GM19043 (cell line): Measurements from ENCODE around the gene GPR35.

Experiments
- ATAC-seq: cut with Tn5 transposase; IDR thresholded peaks from one replicate; pipeline ENCODE4 v1.9.1; 2021; ENCODE audit warnings: low read depth; ENCODE audit not compliant: unreplicated experiment

GPR35 gene

GRCh38 chr2:240624950-240625621, at the start of gene GPR35:
TSS of gene GPR35 (plus strand) at chr2:240625480. CDS start at chr2:240629953, 4,473 bp downstream.
- ATAC-seq: no peak

GRCh38 chr2:240576036-240576435, 49.2 kb upstream of the GPR35 start:
- ATAC-seq: no peak

DNA sequence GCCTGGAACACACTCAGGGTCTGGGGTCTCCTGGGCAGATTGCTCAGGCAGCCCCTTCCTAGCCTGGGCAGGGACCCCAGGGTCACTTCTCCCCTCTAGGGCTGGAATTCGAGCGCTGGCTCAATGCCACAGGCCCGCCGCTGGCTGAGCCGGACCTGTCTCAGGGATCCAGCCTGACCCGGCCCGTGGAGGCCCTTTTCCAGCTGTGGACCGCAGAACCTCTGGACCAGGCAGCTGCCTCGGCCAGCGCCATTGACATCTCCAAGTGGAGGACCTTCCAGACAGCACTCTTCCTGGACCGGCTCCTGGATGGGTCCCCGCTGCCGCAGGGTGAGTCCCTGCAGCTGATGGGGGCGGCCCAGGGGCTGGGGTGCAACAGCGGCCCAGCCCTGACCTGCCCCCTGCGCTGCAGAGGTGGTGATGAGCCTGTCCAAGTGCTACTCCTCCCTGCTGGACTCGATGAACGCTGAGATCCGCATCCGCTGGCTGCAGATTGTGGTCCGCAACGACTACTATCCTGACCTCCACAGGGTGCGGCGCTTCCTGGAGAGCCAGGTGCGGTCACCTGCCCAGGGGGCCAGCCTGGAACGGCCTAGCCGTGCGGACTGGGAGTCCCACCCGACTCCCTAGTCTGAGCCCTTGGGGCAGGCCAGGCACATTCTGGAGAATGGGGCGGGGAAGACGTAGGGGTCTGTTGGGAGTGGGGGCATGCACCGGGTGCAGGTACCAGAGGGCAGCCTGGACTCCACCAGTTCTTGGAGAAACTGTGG, 48.7 kb upstream of the GPR35 start:
- no peak for ATAC-seq

DNA sequence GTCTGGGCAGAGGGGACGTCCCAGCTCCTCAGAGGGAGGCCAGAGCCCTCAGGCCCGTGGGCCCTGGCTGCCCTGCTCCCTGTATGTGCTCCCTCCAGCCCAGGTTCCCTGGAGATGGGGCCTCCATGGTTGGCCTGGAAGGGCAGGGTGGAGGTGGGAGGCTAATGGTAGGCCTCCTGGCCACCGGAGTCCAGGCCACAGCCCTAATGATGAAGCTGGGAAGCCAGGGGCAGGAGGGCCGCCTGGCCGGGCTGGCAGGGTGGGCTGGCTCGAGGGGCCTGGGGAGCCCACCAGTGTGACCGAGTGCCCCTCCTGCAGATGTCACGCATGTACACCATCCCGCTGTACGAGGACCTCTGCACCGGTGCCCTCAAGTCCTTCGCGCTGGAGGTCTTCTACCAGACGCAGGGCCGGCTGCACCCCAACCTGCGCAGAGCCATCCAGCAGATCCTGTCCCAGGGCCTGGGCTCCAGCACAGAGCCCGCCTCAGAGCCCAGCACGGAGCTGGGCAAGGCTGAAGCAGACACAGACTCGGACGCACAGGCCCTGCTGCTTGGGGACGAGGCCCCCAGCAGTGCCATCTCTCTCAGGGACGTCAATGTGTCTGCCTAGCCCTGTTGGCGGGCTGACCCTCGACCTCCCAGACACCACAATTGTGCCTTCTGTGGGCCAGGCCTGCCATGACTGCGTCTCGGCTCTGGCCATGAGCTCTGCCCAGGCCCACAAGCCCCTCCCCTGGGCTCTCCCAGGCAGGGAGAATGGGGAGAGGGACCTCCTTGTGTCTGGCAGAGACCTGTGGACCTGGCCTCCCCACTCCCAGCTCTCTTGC, 47.8 kb upstream of the GPR35 start:
- no peak for ATAC-seq

DNA sequence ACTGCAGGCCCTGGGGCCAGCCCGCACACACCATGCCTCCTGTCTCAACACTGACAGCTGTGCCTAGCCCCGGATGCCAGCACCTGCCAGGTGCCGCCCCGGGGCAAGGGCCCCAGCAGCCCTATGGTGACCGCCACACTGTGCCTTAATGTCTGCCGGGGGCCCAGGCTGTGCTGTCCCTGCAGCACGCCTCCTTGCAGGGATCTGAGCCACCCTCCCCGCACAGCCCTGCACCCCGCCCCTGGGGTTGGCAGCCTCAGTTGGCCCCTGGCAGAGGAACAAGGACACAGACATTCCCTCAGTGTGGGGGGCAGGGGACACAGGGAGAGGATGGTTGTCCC, 47.2 kb upstream of the GPR35 start:
- ATAC-seq: no peak

GRCh38 chr2:240578488-240578887, 46.8 kb upstream of the GPR35 start:
- no peak for ATAC-seq

DNA sequence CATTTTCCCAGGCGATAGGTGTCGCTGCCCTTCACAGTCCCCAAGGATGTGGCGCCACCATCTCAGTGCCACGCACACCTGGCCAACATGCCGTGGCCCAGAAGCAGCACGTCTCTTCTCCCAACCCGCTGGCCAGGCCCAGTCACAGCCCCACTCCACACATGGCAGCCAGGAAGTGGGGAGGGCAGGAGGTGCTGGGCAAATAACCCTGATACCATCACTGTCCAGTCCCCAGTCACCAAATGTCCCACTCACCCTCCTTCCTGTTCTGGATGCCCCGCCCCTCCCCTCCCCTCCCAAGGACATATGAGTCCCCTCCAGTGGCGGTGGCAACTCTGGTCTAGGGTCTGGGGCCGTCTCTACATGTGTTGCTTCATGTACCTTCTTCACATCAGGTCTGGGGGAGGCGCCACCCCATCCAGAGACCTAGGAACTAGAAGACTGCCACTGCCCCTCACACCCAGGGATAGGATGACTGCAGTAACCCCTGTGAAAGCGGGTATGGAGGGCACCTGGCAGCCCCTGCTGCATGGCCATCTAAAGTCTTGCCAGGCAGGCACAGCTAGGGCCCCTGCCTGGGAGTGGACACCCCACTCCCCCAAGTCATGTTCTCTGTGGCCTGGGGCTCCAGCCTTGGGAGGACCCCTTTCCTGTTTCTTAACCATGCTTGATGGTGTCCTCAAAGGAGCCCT, 46.1 kb upstream of the GPR35 start:
- no peak for ATAC-seq

DNA sequence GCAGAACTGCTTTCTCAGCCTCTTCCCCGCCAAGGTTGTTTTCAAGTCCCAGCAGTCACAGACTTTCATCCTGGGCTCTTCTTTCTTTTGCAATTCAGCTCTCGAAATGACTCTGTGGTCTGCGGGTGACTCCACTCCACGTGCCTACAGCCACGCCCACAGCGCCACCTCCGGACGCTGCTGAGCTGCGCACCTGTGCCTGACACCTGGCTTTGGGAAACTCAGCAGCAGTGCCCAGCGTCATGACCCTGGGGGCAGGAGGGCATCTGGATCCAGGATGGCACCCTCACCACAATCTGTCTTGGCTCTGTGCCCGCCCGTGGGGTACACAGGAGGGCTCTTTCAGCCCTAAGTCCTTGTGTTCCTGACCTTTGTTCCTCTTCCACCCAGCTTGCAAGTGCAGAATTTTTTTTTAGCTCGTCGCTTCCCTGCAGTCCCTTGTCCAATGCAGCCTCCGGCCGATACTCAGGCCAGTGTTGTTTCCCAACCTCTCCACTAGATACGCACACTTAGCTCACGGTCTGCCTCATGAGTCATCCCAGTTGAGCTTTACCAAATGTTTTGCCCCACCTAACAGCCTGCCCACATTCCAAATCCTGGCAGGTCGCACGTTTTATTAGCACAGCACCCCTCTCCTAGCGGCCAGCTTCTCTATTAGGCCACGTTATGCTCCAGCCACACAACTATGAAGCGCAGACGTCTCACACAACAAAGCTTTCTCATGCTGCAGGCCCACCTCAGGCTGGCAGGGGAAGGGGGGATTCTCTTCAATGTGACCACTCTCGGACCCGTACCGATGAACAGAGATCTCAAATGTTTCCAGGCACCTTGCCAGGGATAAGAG, 45.3 kb upstream of the GPR35 start:
- ATAC-seq: no peak

- ATAC-seq: no peak
These were observed 43.5 kb upstream of the GPR35 start for GRCh38 chr2:240581811-240582210.

GRCh38 chr2:240582781-240583180, 42.5 kb upstream of the GPR35 start:
- ATAC-seq: no peak

DNA sequence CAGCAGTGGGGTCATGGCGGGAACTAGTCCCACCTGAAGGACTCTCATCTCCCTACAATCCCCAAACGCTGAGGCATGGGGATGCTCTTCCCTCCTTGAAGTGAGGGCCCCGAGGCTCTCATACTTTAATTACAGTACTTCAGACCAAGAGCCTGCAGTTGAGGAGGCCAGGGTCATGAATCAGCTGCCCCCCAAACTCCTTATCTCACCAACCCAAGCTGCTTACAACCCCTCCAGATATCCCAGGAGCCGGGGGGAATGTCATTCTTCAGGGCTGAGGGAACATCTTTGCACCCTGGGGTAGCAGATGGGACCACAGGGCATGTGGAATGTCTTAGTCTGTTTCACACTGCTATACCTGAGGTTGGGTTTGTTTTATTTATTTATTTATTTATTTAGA, 41.5 kb upstream of the GPR35 start:
- no peak for ATAC-seq

GRCh38 chr2:240584486-240585031, 40.7 kb upstream of the GPR35 start:
- ATAC-seq: peak; percentile 60

DNA sequence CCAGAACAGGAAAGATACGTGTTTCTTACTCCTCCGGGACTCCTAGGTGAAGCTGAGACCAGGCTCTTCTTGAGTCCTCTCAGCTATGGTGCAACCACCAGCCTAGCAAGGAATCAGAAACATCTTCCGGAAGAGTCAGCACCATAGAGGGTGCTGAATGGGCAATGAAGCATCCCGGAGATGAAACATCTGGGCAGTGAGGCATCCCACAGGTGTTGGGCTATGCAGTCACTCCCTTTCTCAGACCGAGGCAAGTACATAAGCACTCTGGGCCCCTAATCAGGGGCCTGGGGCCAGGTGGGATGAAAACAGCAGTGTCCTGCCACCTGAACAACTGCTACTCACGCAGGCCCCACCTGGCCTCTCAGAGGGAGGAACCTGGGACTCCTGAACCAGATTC, 40.2 kb upstream of the GPR35 start:
- ATAC-seq: peak; percentile 37

DNA sequence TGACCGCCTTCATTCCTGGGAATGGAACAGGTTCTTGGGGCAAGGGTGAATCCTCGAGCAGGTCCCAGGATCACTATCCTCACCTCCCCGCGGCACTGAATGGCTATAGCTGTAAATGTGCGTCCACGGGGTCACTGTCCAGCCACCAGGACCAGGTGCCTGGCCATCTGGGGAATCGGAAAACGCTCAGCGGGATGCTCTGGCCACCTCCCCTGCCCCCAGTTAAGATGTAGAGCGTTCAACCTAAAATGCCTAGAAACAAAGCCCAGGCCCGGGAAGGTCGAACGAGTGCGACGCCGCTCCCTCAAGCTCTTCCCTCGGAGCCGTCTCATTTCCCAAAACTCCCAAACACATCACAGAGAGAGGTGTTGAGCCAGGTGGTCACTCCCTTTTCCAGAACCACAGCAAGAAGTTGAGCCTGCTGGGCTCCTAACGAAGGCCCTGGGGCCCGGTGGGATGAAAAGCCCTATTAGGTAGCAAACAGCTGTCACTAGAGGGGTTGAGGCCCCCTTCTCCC, 39.5 kb upstream of the GPR35 start:
- no peak for ATAC-seq

DNA sequence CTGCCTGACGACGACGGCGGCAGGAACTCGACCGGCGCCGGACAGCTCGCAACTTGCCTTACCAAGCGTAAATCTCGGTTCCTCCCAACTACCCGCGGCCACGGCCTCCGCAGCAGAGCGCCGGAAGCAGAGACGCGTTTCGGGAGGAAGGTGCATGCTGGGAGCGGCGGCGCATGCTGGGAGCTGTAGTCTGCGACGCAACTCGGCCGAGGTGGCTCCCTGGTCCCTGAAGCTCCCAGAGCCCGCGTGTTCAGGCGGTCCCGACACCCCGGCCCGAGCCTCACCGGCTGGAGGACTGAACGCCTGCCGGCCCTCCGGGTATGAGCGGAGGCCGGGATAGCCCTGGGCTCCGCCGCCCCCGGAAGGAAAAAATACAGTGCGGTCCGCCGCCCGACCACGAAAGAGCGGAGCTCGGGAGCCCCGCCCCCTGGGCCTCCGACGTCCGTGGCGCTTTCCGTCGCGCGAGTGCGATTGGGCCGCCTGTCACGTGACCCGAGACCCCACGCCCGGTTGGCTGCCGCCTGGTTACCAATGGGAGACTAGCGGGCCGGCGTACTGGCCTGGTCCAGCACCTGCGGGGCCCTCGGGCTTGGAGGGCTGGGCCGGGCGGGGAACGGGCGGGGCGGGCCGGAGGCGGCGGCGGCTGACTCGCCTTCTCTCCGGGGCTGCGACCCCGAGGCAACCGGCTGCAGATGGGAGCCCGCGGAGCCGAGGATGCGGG, 38.9 kb upstream of the GPR35 start, which contains the start of gene CAPN10:
Gene CAPN10, plus strand, starts transcription at position 537 of the 721 bp plus-strand sequence. Its CDS starts 178 bp downstream, at position 715.
- ATAC-seq: peak; percentile 44

- no peak for ATAC-seq
These were observed 38.1 kb upstream of the GPR35 start for GRCh38 chr2:240586919-240587800.

- no peak for ATAC-seq
These were observed 37.1 kb upstream of the GPR35 start for GRCh38 chr2:240588006-240588655.
